Activated B cell treated with CpG ODN at 0.5 μM for 24 hours (primary cell): Measurements from ENCODE around the gene EFCC1. TPM values are rescaled to one million over a fixed set of nuclear protein-coding genes. Genes with fewer than 3 reads are reported as not detected.

Source experiments
- ATAC-seq: fragments of 200-7000 bp; cut with Tn5 transposase; one replicate; pipeline ENCODE4 v1.10.0; 2021; ENCODE audit warnings: low read depth, mild to moderate bottlenecking, moderate library complexity
- CTCF ChIA-PET: fragments of 350-600 bp; sonication (Branson Sonifier 250); formaldehyde crosslinking; loops from one replicate; lab custom pipeline; 2021; ENCODE audit warnings: antibody characterized with exemption; lab: Charles Lee
- POLR2A ChIA-PET: fragments of 350-600 bp; sonication (Branson Sonifier 250); formaldehyde crosslinking; loops from one replicate; lab custom pipeline; 2021; ENCODE audit warnings: antibody characterized with exemption; lab: Charles Lee
- DNase-seq: peaks from one replicate; pipeline ENCODE4 v3.0.0; 2022
- H3K27ac Mint-ChIP-seq: one replicate; pipeline ENCODE4 v1.8.0; 2020; ENCODE audit warnings: mixed read lengths
- H3K27me3 Mint-ChIP-seq: one replicate; pipeline ENCODE4 v1.8.0; 2021; ENCODE audit warnings: mixed read lengths
- H3K36me3 Mint-ChIP-seq: one replicate; pipeline ENCODE4 v1.8.0; 2021; ENCODE audit warnings: low read depth, mixed read lengths
- H3K4me1 Mint-ChIP-seq: one replicate; pipeline ENCODE4 v1.8.0; 2021; ENCODE audit warnings: mixed read lengths
- H3K4me3 Mint-ChIP-seq: one replicate; pipeline ENCODE4 v1.8.0; 2020; ENCODE audit warnings: mild to moderate bottlenecking, mixed read lengths
- H3K9me3 Mint-ChIP-seq: one replicate; pipeline ENCODE4 v1.8.0; 2020; ENCODE audit warnings: mixed read lengths
- intact Hi-C: fragments of 100-400 bp; cut with micrococcal nuclease; formaldehyde crosslinking; loops from one replicate; pipeline ENCODE4 v1.15.1; 2024
- total RNA-seq: library from RNA; stranded (reverse); gene quantifications from 2 replicates; pipeline ENCODE4 v1.2.3, GENCODE V29; 2022
- TF ChIP-seq, protein P1 (sequence below): fragments of 200-600 bp; IDR thresholded peaks from one replicate; pipeline ENCODE4 v1.8.0; 2022; ENCODE audit warnings: antibody characterized with exemption, mild to moderate bottlenecking

EFCC1 gene
- total RNA-seq, 1 donor from 2014 or later = not detected

DNA sequence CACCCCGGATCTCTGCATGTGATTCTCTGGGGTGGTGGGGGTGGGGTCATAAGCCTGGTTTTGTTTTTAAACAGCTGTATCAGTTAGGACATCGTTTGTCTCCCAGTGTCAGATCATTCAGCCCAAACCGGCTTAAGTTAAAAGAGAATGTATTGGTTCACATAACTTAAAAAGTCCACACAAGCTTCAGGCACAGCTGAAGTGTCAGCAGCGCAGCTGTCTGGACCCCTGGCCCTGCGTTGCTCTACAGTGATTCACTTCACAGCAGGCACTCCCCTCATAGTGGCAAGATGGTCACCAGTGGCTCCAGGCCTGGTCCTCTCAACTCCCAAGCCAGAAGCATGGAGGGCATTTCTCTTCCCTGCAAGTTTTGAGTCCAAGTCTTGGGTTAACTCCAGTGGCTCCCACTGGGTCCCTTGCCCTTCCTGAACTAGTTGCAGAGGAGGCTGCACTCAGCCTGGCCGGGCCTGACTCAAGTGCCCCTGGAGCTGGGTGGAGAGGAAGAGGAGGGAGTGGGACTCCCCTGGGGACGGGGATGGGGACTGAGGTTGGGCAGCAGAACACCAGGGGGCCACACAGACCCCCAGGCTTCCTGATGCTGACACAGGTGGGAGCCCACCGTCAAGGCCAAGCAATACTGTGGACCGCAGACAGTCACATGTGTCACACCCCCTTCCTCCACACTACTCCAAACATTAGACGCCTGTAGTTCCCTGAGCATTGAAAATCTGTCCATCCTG lies 30.5 kb downstream of the EFCC1 start:
- no peaks in the 10 kb centered on the region for H3K36me3 Mint-ChIP-seq

DNA sequence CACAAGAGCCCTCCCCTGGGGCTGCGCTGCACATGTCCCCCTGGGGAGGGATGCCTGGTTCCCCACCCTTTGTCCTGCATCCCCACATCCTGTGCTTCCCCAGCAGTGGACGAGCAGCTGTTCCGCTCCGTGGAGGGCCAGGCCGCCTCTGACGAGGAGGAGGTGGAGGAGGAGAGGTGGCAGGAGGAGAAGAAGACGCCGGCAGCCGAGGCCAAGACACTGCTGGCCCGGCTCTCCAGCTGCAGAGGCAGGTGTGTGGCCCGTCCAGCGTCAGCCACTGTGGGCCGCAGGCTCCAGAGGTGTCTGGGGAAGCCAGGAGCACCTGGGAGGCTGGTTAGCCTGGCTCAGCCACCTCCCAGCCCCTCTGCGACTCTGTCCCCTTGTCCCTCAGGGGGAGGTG lies 31.6 kb downstream of the EFCC1 start:
- POLR2A ChIA-PET = no interaction called here
- DNase-seq = no peak

More for the DNA sequence above, 30.5 kb downstream of the EFCC1 start:
- TF ChIP-seq, protein P1, sequence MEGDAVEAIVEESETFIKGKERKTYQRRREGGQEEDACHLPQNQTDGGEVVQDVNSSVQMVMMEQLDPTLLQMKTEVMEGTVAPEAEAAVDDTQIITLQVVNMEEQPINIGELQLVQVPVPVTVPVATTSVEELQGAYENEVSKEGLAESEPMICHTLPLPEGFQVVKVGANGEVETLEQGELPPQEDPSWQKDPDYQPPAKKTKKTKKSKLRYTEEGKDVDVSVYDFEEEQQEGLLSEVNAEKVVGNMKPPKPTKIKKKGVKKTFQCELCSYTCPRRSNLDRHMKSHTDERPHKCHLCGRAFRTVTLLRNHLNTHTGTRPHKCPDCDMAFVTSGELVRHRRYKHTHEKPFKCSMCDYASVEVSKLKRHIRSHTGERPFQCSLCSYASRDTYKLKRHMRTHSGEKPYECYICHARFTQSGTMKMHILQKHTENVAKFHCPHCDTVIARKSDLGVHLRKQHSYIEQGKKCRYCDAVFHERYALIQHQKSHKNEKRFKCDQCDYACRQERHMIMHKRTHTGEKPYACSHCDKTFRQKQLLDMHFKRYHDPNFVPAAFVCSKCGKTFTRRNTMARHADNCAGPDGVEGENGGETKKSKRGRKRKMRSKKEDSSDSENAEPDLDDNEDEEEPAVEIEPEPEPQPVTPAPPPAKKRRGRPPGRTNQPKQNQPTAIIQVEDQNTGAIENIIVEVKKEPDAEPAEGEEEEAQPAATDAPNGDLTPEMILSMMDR = no peak
- Mint-ChIP-seq H3K9me3 (no peaks in the 10 kb centered on the region), H3K4me3 (no peak overlapping the region), H3K27ac (no peak overlapping the region), H3K27me3 (peaks cover 3% of the 10 kb centered on the region), H3K4me1 (peaks cover 4% of the 10 kb centered on the region)
- no peak for DNase-seq
- ChIA-PET CTCF (interaction anchor here (1.0 kb wide), 1 partner anchor 214 kb away, joined by 3 read pairs; no protein-coding TSS in a partner anchor), POLR2A (no interaction called here)
- intact Hi-C loops = no loop called here
- no peak for ATAC-seq

DNA sequence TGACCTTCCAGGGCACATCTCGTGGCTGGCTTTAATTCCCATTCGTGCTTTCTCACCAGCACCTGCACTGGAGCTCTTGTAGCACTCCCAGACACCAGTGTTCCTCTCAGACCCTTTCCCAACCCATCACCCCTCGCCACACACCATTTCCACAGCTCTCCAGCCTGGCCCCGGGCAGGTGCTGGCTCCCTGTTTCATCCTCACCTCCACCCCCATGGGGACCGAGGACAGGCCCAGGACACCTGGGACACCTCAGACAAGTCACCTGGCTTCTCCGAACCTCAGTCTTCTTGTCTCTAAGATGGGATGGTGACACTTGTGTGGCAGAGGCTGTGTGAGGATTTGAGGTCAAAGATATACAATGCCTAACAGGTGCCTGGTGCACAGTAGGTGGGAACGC lies 32.0 kb downstream of the EFCC1 start:
- CTCF ChIA-PET = no interaction called here

More for the DNA sequence above, 31.6 kb downstream of the EFCC1 start:
- Mint-ChIP-seq H3K27me3 (peaks cover 3% of the 10 kb centered on the region), H3K27ac (no peak overlapping the region), H3K36me3 (no peaks in the 10 kb centered on the region), H3K4me1 (no peaks in the 10 kb centered on the region), H3K9me3 (no peaks in the 10 kb centered on the region), H3K4me3 (no peak overlapping the region)
- ATAC-seq = no peak
- TF ChIP-seq, protein P1 = no peak
- CTCF ChIA-PET = no interaction called here
- intact Hi-C loops = no loop called here

DNA sequence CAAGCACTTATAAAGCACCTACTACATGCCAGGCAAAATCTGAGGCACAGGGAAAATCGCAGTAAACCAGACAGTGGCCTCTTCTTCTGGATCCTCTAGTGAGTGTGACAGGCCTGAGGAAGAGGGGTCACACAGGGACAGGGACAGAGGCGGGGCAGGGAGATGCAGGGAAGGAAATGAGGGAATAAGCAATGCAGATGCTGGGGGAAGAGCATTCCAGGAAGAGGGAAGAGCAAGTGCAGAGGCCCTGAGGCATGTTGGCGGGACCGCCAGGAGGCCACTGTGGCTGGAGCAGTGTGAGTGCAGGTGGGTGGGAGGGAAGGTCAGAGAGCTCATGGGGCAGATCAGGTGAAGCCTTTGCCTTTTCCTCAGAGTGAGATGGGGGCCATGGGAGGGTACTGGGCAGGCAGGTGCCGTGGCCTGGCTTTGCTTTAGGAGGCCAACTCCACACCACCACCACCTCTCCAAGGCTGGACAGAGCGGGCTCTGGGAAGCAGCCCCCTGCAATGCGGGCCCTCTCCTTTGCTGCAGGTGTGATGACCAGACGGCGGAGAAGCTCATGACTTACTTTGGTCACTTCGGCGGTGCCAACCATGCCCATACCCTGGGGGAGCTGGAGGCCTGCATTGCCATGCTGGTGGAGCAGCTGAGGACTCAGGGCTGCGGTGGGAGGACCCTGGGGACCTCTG lies 32.7 kb downstream of the EFCC1 start:
- H3K9me3 Mint-ChIP-seq = no peaks in the 10 kb centered on the region
- intact Hi-C loops = no loop called here
- peaks cover 7% of the 10 kb centered on the region for H3K27me3 Mint-ChIP-seq
- H3K36me3 Mint-ChIP-seq = no peaks in the 10 kb centered on the region
- ChIA-PET POLR2A (no interaction called here), CTCF (no interaction called here)
- no peak for ATAC-seq
- H3K27ac Mint-ChIP-seq = no peak overlapping the region
- DNase-seq = no peak
- no peaks in the 10 kb centered on the region for H3K4me1 Mint-ChIP-seq
- no peak overlapping the region for H3K4me3 Mint-ChIP-seq
- TF ChIP-seq, protein P1 = no peak

More for the DNA sequence above, 32.0 kb downstream of the EFCC1 start:
- DNase-seq (no peak), ATAC-seq (no peak)
- no peak overlapping the region for H3K27ac Mint-ChIP-seq
- no peak overlapping the region for H3K4me3 Mint-ChIP-seq
- H3K36me3 Mint-ChIP-seq = no peaks in the 10 kb centered on the region
- intact Hi-C loops = no loop called here
- H3K9me3 Mint-ChIP-seq = no peaks in the 10 kb centered on the region
- POLR2A ChIA-PET = no interaction called here
- no peaks in the 10 kb centered on the region for H3K4me1 Mint-ChIP-seq
- TF ChIP-seq, protein P1 = no peak
- peaks cover 3% of the 10 kb centered on the region for H3K27me3 Mint-ChIP-seq

DNA sequence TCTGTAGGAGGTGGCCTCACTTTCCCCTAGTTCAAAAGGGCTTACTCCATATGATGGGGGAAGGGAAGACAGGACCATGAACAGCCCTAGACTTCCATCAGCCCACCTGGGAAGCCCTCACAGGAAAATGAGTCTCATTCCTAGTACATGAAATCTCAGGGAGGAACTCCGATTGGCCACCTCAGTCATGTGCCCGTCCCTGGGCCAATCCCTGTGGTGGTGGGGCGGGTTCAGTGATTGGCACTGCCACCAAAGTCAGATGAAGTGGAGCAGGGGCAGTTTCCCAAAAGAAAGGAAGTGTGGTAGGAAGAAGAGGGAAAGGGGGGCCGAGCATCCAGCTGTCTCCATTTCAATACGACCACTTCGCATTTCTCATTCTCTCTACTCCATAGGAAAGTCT lies 33.5 kb downstream of the EFCC1 start:
- CTCF ChIA-PET = no interaction called here

More for the DNA sequence above, 33.5 kb downstream of the EFCC1 start:
- TF ChIP-seq, protein P1 = no peak
- no peak for ATAC-seq
- H3K36me3 Mint-ChIP-seq = no peaks in the 10 kb centered on the region
- H3K9me3 Mint-ChIP-seq = no peaks in the 10 kb centered on the region
- no peaks in the 10 kb centered on the region for H3K4me1 Mint-ChIP-seq
- intact Hi-C loops = no loop called here
- DNase-seq = no peak
- no peak overlapping the region for H3K27ac Mint-ChIP-seq
- H3K27me3 Mint-ChIP-seq = peaks cover 13% of the 10 kb centered on the region
- POLR2A ChIA-PET = no interaction called here
- no peak overlapping the region for H3K4me3 Mint-ChIP-seq
